ENCODE measurements around the gene IL23R. TPM values are rescaled to one million over a fixed set of nuclear protein-coding genes. Genes with fewer than 3 reads are reported as not detected.

The IL23R gene
- total RNA-seq, 1 donor from 2014 or later, result not detected

DNA sequence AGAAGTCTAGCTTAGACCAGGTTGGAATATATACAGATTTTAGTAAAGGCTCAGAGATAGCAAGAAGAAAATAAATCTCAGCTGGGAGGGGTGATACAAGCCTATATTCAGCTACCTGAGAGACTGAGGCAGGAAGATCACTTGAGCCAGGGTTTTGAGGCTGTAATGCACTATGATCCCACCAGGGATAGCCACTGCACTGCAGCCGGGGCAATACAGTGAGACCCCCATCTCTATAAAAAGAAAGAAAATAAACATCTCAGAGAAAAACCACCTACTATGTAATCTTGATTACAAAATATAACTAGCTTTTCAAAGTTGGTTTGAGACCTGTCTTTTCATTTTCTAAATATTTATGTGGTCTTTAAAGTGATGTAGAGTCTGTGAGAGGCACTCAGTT, 47.7 kb downstream of the IL23R start:
- TF ChIP-seq, protein P1, sequence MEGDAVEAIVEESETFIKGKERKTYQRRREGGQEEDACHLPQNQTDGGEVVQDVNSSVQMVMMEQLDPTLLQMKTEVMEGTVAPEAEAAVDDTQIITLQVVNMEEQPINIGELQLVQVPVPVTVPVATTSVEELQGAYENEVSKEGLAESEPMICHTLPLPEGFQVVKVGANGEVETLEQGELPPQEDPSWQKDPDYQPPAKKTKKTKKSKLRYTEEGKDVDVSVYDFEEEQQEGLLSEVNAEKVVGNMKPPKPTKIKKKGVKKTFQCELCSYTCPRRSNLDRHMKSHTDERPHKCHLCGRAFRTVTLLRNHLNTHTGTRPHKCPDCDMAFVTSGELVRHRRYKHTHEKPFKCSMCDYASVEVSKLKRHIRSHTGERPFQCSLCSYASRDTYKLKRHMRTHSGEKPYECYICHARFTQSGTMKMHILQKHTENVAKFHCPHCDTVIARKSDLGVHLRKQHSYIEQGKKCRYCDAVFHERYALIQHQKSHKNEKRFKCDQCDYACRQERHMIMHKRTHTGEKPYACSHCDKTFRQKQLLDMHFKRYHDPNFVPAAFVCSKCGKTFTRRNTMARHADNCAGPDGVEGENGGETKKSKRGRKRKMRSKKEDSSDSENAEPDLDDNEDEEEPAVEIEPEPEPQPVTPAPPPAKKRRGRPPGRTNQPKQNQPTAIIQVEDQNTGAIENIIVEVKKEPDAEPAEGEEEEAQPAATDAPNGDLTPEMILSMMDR (conservative IDR thresholded peaks at IDR 0.05; ENCODE audit: low read depth, low read length), result no peak
- H3K4me3 ChIP-seq (ENCODE audit: low read depth, low read length), result no peak overlapping the region
- no peak for DNase-seq (ENCODE audit: low read depth)

DNA sequence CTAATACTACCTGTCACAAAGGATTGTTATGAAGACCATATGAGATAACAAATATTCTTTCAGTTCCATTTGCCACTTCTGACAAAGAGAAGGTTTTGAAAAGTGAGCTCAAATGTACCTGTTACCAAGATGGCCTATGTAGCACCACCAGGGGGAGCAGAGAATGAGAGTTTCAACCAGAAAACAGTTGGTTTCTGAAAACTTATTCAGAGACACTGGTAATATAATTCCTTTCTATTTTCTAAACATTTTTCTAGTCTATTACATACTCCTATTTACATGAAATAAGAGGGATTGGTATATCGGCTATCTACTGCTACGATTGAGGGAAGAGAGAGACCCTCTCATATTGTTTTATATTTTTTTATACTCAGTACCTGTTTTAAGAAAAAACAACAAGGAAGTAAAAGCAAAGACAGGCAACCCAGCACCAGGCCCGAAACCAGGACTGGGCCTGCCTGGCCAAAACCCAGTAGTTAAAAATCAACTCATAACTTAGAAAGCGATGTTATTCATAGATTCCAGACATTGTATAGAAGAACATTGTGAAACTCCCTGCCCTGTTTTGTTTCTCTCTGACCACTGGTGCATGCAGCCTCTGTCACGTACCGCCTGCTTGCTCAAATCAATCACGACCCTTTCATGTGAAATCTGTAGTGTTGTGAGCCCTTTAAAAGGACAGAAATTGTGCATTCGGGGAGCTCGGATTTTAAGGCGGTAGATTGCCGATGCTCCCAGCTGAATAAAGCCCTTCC, 48.3 kb downstream of the IL23R start:
- TF ChIP-seq, protein P1 (conservative IDR thresholded peaks at IDR 0.05; ENCODE audit: low read depth, low read length), result peak; percentile 76
- H3K4me3 ChIP-seq (ENCODE audit: low read depth, low read length), result no peak overlapping the region
- DNase-seq (ENCODE audit: low read depth), result no peak

DNA sequence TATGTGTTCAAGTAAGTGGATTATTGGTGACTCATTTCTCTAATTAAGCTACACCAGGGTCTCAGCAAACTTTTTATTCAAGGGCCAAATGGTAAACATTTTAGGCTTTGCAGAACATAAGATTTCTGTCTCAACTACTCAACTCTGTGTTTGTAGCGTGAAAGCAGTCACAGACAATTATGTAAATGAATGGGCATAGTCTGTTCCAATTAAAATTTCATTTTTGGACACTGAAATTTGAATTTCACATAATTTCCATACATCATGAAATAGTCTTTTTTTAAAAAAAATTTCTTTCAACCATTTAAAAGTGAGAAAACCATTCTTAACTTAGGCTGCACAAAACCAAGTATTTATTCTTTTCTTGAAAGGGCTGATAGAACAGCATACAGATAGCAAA, 50.1 kb downstream of the IL23R start:
- TF ChIP-seq, protein P1 (conservative IDR thresholded peaks at IDR 0.05; ENCODE audit: low read depth, low read length), result no peak
- DNase-seq (ENCODE audit: low read depth), result no peak
- no peak overlapping the region for H3K4me3 ChIP-seq (ENCODE audit: low read depth, low read length)

DNA sequence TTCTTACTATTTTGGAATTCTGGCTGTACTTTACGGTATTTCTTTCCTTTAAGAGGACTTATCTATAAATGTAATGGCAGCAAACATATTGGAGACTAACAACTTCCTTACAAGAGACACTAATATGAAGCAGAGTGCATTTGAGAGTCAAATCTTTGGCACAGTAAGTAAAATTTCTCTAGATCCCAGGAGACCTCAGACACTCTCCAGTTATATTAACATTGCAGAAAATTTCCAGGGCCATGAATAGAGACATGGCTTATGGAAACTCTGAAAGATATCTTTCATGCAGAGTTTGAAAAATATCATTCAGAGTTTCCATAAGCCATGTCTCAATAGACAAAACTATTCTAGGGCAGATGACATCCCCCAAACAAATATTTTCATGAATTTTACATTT, 51.2 kb downstream of the IL23R start:
- DNase-seq (ENCODE audit: low read depth), result no peak
- TF ChIP-seq, protein P1 (conservative IDR thresholded peaks at IDR 0.05; ENCODE audit: low read depth, low read length), result no peak
- no peak overlapping the region for H3K4me3 ChIP-seq (ENCODE audit: low read depth, low read length)

DNA sequence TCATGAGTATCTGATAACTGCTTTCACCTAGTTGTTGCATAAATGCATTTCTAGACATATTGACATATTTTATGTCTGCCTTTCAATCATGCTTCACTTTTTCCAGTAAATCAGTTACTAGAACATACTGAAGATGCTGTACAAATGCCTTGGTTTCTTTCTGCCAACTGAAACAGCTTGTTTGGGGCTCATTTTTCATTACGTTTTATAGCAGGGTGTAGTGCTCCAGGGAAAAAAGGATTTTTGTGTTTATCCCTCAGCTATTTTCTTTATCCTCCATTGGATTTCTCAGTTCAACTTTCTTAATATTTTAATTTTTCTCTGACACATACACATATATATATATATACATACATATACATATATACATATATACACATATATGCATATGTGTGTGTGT, 51.7 kb downstream of the IL23R start:
- TF ChIP-seq, protein P1 (conservative IDR thresholded peaks at IDR 0.05; ENCODE audit: low read depth, low read length), result no peak
- no peak for DNase-seq (ENCODE audit: low read depth)
- no peak overlapping the region for H3K4me3 ChIP-seq (ENCODE audit: low read depth, low read length)

DNA sequence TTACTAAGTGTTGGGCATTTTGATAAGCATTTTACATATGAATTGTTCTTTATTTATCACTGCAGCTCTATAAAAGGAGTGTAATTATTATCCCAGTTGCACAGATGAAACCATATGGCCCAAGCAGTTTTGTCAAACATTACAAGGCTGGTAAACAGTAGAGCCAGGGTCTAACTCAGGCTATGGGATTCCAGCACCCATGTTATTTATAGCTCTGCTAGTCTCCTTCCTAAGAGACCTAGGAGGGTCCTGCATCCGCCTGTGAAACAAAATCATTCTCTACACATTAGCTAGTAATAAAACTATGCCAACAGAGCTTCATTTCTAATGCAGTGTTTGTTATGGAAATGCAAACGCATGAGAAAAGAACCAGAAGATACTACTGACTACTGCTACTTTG, 58.6 kb downstream of the IL23R start:
- DNase-seq (ENCODE audit: low read depth), result no peak
- TF ChIP-seq, protein P1 (conservative IDR thresholded peaks at IDR 0.05; ENCODE audit: low read depth, low read length), result no peak

DNA sequence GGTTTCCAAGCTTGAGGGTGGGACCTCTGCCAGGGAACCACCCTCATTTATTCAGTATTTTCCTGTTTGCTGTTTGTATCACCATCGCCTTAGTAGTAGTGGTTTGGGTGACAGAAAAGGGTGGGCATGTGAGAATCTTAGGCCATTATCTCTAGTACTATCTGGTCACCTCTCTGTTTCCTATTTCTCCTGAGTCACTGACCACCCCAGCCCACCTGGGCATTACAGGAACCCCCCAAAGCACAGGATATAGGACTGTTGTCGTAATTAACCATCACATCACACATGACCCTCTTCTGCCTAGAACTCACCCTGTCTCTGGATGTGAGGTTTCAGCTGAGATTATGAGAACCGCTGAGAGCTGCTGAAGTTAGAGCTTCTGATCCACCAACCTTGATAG, 60.4 kb downstream of the IL23R start:
- no peak overlapping the region for H3K4me3 ChIP-seq (ENCODE audit: low read depth, low read length)
- DNase-seq (ENCODE audit: low read depth), result no peak
- TF ChIP-seq, protein P1 (conservative IDR thresholded peaks at IDR 0.05; ENCODE audit: low read depth, low read length), result no peak

More for the DNA sequence above, 58.6 kb downstream of the IL23R start:
- H3K4me3 ChIP-seq (ENCODE audit: low read depth, low read length), result no peak overlapping the region
